ENCODE results near the gene MELK.

DNA sequence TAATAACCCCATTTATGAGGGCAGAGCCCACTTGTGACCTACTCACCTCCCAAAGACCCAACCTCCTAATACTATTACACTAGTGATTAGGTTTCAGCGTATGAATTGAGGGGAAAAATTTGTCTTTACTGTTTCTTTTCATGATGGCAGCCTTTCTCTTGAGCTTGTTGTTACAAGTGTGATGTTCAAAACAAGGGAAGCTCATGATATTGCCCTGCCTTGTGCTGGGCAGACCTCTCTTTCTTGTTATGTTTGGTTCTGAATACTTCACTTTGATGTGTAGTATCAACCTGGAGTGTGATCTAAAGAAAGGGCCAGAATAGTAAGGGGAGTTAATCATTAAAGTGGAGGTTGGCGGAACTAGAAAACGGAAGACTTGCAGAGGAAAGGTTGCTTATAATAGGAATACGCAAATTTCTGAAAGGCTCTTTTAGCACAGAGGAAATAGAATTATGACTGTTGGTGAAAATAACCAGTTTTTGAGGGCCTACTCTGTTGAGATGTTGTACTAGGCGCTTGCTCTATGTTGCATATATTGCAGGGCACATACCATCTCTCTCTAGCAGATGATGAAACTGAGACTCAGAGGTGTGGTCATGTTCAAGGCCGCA, 68.2 kb downstream of the MELK start:
- TF ChIP-seq, protein P1, sequence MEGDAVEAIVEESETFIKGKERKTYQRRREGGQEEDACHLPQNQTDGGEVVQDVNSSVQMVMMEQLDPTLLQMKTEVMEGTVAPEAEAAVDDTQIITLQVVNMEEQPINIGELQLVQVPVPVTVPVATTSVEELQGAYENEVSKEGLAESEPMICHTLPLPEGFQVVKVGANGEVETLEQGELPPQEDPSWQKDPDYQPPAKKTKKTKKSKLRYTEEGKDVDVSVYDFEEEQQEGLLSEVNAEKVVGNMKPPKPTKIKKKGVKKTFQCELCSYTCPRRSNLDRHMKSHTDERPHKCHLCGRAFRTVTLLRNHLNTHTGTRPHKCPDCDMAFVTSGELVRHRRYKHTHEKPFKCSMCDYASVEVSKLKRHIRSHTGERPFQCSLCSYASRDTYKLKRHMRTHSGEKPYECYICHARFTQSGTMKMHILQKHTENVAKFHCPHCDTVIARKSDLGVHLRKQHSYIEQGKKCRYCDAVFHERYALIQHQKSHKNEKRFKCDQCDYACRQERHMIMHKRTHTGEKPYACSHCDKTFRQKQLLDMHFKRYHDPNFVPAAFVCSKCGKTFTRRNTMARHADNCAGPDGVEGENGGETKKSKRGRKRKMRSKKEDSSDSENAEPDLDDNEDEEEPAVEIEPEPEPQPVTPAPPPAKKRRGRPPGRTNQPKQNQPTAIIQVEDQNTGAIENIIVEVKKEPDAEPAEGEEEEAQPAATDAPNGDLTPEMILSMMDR (conservative IDR thresholded peaks at IDR 0.05 in 1 of 2, IDR thresholded peaks at IDR 0.05 in 1 of 2; ENCODE audit: low read depth in 1 of 2, low read length in 2 of 2), result no peak
- TF ChIP-seq EZH2 (IDR thresholded peaks at IDR 0.05; ENCODE audit: low read length, missing control alignments), result no peak
